ENCODE data around the gene AHNAK2. TPM values are rescaled to one million over a fixed set of nuclear protein-coding genes. Genes with fewer than 3 reads are reported as not detected.

The AHNAK2 gene
- total RNA-seq, 1 experiment from 2014 or later = 30.8 TPM

- H3K9me2 ChIP-seq (ENCODE audit: insufficient read depth) = no peaks in the 10 kb centered on the region
- no peak overlapping the region for H3K4me2 ChIP-seq
- intact Hi-C loops (cut with micrococcal nuclease; ENCODE audit: unreplicated experiment) = no loop called here
- no peak overlapping the region for H3K4me3 ChIP-seq
- no peaks in the 10 kb centered on the region; the same call in 1 of the 2 replicates for H3K27me3 ChIP-seq (ENCODE audit: insufficient read depth, low read depth)
- H3K9me3 ChIP-seq (ENCODE audit: insufficient read depth, low read depth) = no peaks in the 10 kb centered on the region
- BruUV-seq (replicated peaks) = no TSS peak
- H4K20me1 ChIP-seq (ENCODE audit: insufficient read depth) = no peaks in the 10 kb centered on the region
- no peaks in the 10 kb centered on the region for H3K36me3 ChIP-seq (ENCODE audit: low read depth)
- POLR2A ChIA-PET (ENCODE audit: unreplicated experiment) = no interaction called here
- TF ChIP-seq EZH2 (IDR thresholded peaks at IDR 0.05; ENCODE audit: low read depth) (no peak), CTCF (conservative IDR thresholded peaks at IDR 0.05) (no peak)
- no peak overlapping the region for H2AFZ ChIP-seq
- no peaks in the 10 kb centered on the region for H3K4me1 ChIP-seq (replicated peaks; ENCODE audit: insufficient read depth)
- no peak for DNase-seq
- H3K27ac ChIP-seq = no peak overlapping the region
- H3K79me2 ChIP-seq (ENCODE audit: low read depth) = no peaks in the 10 kb centered on the region
- CTCF ChIA-PET = interaction anchor here (0.5 kb wide), 1 partner anchor 204 kb away, joined by 3 read pairs; no protein-coding TSS in a partner anchor
- H3F3A ChIP-seq (ENCODE audit: insufficient read depth, low read depth) = no peaks in the 10 kb centered on the region; the same call in 1 of the 2 replicates
Measured at GRCh38 chr14:104927432-104927816, 50.8 kb downstream of the AHNAK2 start.

GRCh38 chr14:104926619-104927431 lies 51.3 kb downstream of the AHNAK2 start:
- no peak overlapping the region for H3K4me2 ChIP-seq
- CTCF ChIA-PET = interaction anchor here (0.5 kb wide), 1 partner anchor 204 kb away, joined by 3 read pairs; no protein-coding TSS in a partner anchor
- H3K36me3 ChIP-seq (ENCODE audit: low read depth) = no peaks in the 10 kb centered on the region
- H4K20me1 ChIP-seq (ENCODE audit: insufficient read depth) = no peaks in the 10 kb centered on the region
- H3F3A ChIP-seq (ENCODE audit: insufficient read depth, low read depth) = no peaks in the 10 kb centered on the region; the same call in 1 of the 2 replicates
- TF ChIP-seq CTCF (conservative IDR thresholded peaks at IDR 0.05) (no peak), EZH2 (IDR thresholded peaks at IDR 0.05; ENCODE audit: low read depth) (no peak)
- intact Hi-C loops (cut with micrococcal nuclease; ENCODE audit: unreplicated experiment) = no loop called here
- H3K9me2 ChIP-seq (ENCODE audit: insufficient read depth) = no peaks in the 10 kb centered on the region
- no peaks in the 10 kb centered on the region for H3K4me1 ChIP-seq (replicated peaks; ENCODE audit: insufficient read depth)
- BruUV-seq (replicated peaks) = no TSS peak
- no peaks in the 10 kb centered on the region for H3K79me2 ChIP-seq (ENCODE audit: low read depth)
- no peaks in the 10 kb centered on the region for H3K9me3 ChIP-seq (ENCODE audit: insufficient read depth, low read depth)
- H3K4me3 ChIP-seq = no peak overlapping the region
- POLR2A ChIA-PET (ENCODE audit: unreplicated experiment) = no interaction called here
- DNase-seq = no peak
- H2AFZ ChIP-seq = no peak overlapping the region
- no peaks in the 10 kb centered on the region; the same call in 1 of the 2 replicates for H3K27me3 ChIP-seq (ENCODE audit: insufficient read depth, low read depth)
- H3K27ac ChIP-seq = no peak overlapping the region

GRCh38 chr14:104925855-104926609 lies 52.1 kb downstream of the AHNAK2 start:
- DNase-seq = no peak
- Histone ChIP-seq H3K4me2 (no peak overlapping the region), H2AFZ (no peak overlapping the region), H3K27me3 (ENCODE audit: insufficient read depth, low read depth) (no peaks in the 10 kb centered on the region; the same call in 1 of the 2 replicates), H3K4me3 (no peak overlapping the region), H3K36me3 (ENCODE audit: low read depth) (no peaks in the 10 kb centered on the region), H3K4me1 (replicated peaks; ENCODE audit: insufficient read depth) (no peaks in the 10 kb centered on the region), H4K20me1 (ENCODE audit: insufficient read depth) (no peaks in the 10 kb centered on the region), H3K9me3 (ENCODE audit: insufficient read depth, low read depth) (no peaks in the 10 kb centered on the region), H3K9me2 (ENCODE audit: insufficient read depth) (no peaks in the 10 kb centered on the region), H3K79me2 (ENCODE audit: low read depth) (no peaks in the 10 kb centered on the region), H3K27ac (no peak overlapping the region), H3F3A (ENCODE audit: insufficient read depth, low read depth) (no peaks in the 10 kb centered on the region; the same call in 1 of the 2 replicates)
- ChIA-PET CTCF (no interaction called here), POLR2A (ENCODE audit: unreplicated experiment) (no interaction called here)
- intact Hi-C loops (cut with micrococcal nuclease; ENCODE audit: unreplicated experiment) = no loop called here
- no TSS peak for BruUV-seq (replicated peaks)
- no peak for TF ChIP-seq EZH2 (IDR thresholded peaks at IDR 0.05; ENCODE audit: low read depth)
- TF ChIP-seq CTCF (conservative IDR thresholded peaks at IDR 0.05) = no peak
